GM12873 (cell line): ENCODE measurements around the gene ARL5A.

Experiments
- CTCF ChIP-seq: IDR thresholded peaks from 2 replicates; pipeline ENCODE4 v1.5.1; 2012; ENCODE audit warnings: low read depth, mild to moderate bottlenecking, moderate library complexity, low read length, control low read depth; ENCODE audit not compliant: insufficient read depth; ENCODE audit errors: missing control alignments

The ARL5A gene

DNA sequence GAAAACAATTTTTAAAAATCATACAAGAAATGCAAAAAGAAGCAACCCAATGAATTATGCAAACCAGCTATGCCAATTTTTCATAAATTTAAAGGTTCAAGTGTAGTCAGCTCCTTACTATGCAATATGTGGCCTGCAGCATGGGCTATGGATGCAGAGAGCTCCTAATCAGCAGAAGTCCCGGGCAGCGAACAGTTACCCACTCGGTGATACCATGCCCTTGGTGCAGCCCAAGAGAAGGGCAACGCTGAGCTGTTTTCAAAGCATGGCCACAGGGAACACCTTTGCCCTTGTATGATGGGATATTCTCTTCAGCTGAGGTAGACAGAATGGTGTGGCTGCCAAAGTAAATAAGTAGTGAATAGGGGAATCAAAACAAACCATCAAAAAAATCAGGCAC, 17.3 kb upstream of the ARL5A start:
- no peak for TF ChIP-seq CTCF

- TF ChIP-seq CTCF = no peak
Measured at GRCh38 chr2:151844211-151844896, 16.1 kb upstream of the ARL5A start.

DNA sequence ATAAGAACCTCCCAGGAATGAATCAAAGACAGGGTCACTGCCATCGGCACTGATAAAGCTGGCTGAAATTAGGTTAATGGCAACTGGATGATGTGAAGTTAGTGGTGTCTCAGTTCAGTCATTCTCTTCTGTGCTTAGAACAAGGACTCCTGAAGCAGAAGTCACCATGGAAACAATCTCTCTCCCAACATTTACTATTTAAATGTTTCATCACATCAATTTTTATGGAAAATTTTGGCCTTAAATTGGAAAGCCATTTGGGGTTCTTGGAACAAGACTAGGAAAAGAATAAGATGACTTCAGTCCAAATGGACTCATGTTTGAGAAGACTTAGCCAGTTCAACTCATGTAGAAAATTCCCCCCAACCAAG, 15.5 kb upstream of the ARL5A start:
- no peak for TF ChIP-seq CTCF

DNA sequence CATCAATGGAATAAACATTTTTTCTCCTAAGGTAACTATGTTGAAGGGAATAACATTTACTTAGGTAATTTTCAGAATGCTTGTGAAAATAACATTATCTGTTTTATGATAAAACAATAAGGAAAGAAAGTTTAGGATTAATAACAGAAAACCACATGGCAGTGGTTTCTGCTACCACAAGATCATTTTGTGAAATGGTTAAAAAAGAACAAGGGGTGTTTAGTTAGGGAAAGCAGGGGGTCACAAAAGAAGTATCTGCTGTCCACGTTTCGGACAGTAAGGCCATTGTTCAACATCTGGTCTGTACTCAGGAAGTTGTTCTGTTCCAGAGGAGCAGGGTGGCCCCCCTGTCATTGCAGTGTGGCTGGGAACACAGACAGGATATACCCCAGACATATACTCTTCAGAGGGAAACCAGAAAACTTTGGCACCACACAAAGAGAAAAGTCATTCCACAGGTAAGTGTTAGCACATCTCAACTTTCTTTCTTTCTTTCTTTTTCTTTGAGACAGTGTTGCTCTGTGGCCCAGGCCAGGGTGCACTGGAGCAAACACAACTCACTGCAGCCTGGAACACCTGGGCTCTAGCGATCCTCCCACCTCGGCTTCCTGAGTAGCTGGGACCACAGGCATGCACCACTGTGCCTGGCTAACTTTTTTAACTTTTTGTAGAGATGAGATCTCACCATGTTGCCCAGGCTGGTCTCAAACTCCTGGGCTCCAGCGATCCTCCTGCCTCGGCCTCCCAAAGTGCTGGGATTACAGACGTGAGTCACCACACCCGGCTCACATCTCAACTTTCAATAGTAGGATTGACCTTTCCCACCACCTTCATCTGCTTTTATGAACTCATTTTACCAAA, 14.8 kb upstream of the ARL5A start:
- no peak for TF ChIP-seq CTCF

DNA sequence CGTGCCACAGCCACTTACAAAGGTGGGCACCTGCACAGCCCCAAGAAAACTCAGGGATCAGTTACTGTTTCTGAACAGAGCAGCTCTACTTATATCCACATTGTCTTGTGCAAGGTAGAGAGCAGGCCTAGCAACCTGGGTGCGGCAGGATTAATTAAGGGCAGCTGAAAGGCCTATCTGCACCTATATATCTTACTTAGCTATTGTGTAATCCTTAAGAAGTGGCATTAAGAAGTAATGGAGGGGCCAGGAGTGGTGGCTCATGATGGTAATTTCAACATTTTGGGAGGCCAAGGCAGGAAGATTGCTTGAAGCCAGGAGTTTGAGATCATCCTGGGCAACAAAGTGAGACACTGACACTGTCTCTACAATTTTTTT, 12.8 kb upstream of the ARL5A start:
- TF ChIP-seq CTCF = no peak

- no peak for TF ChIP-seq CTCF
Measured at GRCh38 chr2:151840216-151841046, 12.2 kb upstream of the ARL5A start.

DNA sequence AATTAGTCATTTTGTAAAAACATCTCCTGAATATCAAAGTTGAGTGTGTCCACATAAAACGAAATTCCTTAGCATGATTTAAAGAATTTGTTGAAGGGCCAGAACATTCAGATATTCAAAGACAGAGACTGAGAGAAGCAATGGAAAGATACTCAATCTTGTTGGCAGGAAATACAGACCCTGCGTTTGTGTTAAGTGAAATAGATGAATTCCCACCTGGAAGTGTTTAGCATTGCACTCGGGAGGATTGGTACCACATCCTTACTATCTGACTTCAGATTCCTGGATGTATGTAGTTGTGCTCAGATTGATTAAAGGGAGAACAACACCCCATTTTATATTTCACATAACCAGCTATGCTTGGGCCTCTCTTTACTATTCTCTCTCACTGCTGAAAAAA, 9.7 kb upstream of the ARL5A start:
- no peak for TF ChIP-seq CTCF
